B cell (primary cell): Measurements from ENCODE around the gene MIS18BP1.

Experiments
- EZH2 ChIP-seq: IDR thresholded peaks from 2 replicates; pipeline ENCODE4 v1.6.1; 2012; ENCODE audit warnings: borderline replicate concordance, low read depth, mild to moderate bottlenecking, moderate library complexity, low read length; ENCODE audit not compliant: insufficient read depth, poor library complexity, severe bottlenecking
- TF ChIP-seq, protein P1 (sequence below): fragments of 200-600 bp; IDR thresholded peaks from one replicate; pipeline ENCODE4 v1.8.0; 2022; ENCODE audit warnings: antibody characterized with exemption, mild to moderate bottlenecking

GRCh38 chr14:45290547-45290946 is 37.5 kb upstream of the MIS18BP1 start:
- TF ChIP-seq, protein P1, sequence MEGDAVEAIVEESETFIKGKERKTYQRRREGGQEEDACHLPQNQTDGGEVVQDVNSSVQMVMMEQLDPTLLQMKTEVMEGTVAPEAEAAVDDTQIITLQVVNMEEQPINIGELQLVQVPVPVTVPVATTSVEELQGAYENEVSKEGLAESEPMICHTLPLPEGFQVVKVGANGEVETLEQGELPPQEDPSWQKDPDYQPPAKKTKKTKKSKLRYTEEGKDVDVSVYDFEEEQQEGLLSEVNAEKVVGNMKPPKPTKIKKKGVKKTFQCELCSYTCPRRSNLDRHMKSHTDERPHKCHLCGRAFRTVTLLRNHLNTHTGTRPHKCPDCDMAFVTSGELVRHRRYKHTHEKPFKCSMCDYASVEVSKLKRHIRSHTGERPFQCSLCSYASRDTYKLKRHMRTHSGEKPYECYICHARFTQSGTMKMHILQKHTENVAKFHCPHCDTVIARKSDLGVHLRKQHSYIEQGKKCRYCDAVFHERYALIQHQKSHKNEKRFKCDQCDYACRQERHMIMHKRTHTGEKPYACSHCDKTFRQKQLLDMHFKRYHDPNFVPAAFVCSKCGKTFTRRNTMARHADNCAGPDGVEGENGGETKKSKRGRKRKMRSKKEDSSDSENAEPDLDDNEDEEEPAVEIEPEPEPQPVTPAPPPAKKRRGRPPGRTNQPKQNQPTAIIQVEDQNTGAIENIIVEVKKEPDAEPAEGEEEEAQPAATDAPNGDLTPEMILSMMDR: no peak
- TF ChIP-seq EZH2: no peak
